ENCODE data around the gene GLIS1. TPM values are rescaled to one million over a fixed set of nuclear protein-coding genes. Genes with fewer than 3 reads are reported as not detected.

Gene GLIS1
- total RNA-seq, 1 experiment from 2014 or later, result 0.28 TPM

GRCh38 chr1:53684741-53685140 lies 54.2 kb downstream of the GLIS1 start:
- Histone ChIP-seq H2AFZ (ENCODE audit: low read length) (no peak overlapping the region), H3K79me1 (ENCODE audit: insufficient read depth, low read depth, low read length, poor library complexity, severe bottlenecking) (no peaks in the 10 kb centered on the region), H3K23me2 (ENCODE audit: insufficient read length, low read depth, low read length, poor library complexity, severe bottlenecking) (no peaks in the 10 kb centered on the region), H3K79me2 (ENCODE audit: insufficient read depth, low read length) (no peaks in the 10 kb centered on the region), H3K4me1 (ENCODE audit: insufficient read depth, low read length) (peaks cover 4% of the 10 kb centered on the region; the same call in 1 of the 2 replicates), H2BK120ac (ENCODE audit: low read depth, low read length, poor library complexity, severe bottlenecking) (no peak overlapping the region), H3K27ac (ENCODE audit: insufficient read length, low read depth, low read length) (no peak overlapping the region), H2BK15ac (ENCODE audit: low read depth, low read length) (no peak overlapping the region), H3K27me3 (ENCODE audit: insufficient read depth, low read length) (no peaks in the 10 kb centered on the region; the same call in 1 of the 2 replicates), H3K23ac (ENCODE audit: insufficient read length, low read depth, low read length) (no peak overlapping the region), H3K9me3 (ENCODE audit: control insufficient read depth, low read depth, low read length) (no peaks in the 10 kb centered on the region), H2AK5ac (ENCODE audit: insufficient read length, low read length) (no peak overlapping the region), H2BK12ac (ENCODE audit: insufficient read length, low read depth, low read length) (no peak overlapping the region), H3K56ac (ENCODE audit: insufficient read length, low read depth, low read length) (no peak overlapping the region), H3T11ph (ENCODE audit: low read length) (no peak overlapping the region), H3K14ac (ENCODE audit: insufficient read depth, low read length) (no peak overlapping the region), H3K18ac (ENCODE audit: insufficient read length, low read depth, low read length) (no peak overlapping the region), H2BK20ac (ENCODE audit: low read depth, low read length, poor library complexity, severe bottlenecking) (no peak overlapping the region), H4K20me1 (ENCODE audit: control insufficient read depth, insufficient read depth, insufficient read length) (no peaks in the 10 kb centered on the region), H3K4ac (ENCODE audit: low read depth, low read length) (no peak overlapping the region), H4K8ac (replicated peaks; ENCODE audit: insufficient read length, low read depth, low read length) (no peak overlapping the region), H4K5ac (ENCODE audit: insufficient read length, low read depth, low read length) (no peak overlapping the region), H2BK5ac (ENCODE audit: insufficient read length, low read length) (no peak overlapping the region), H4K91ac (ENCODE audit: insufficient read length, low read depth, low read length) (no peak overlapping the region), H3K9ac (ENCODE audit: extremely low read depth, insufficient read length, low read length) (no peak overlapping the region), H3K4me2 (ENCODE audit: insufficient read depth, insufficient read length, low read length) (no peak overlapping the region)
- WGBS (ENCODE audit: extremely low coverage, insufficient read length, low lambda C conversion rate), result no CpG with 5 or more reads among the region's 1 CpG
- Mint-ChIP-seq H3K27me3 (ENCODE audit: low read depth) (peaks cover 50% of the 10 kb centered on the region), H3K9me3 (no peaks in the 10 kb centered on the region), H3K27ac (no peak overlapping the region; a peak in 1 of 7 replicates), H3K4me3 (no peak overlapping the region), H3K36me3 (ENCODE audit: insufficient read depth in 1 of 3, low read depth in 3 of 3) (no peaks in the 10 kb centered on the region), H3K4me1 (peaks cover 32 to 47% of the 10 kb centered on the region in 2 experiments)
- no peak for DNase-seq
- TF ChIP-seq CTCF (conservative IDR thresholded peaks at IDR 0.05), result no peak
